IMR-90 (cell line): Measurements from ENCODE around the gene TICAM2. TPM values are rescaled to one million over a fixed set of nuclear protein-coding genes. Genes with fewer than 3 reads are reported as not detected.

Experiments
- ATAC-seq: fragments of 200-7000 bp; cut with Tn5 transposase; 2 replicates; pipeline ENCODE4 v1.9.1; 2020; ENCODE audit warnings: low read depth, mild to moderate bottlenecking, moderate library complexity
- BruUV-seq: library from RNA; stranded (reverse); fragments of 400-500 nt; replicated peaks from 2 replicates; lab custom pipeline; 2021; lab: Mats Ljungman, UMichigan
- CTCF ChIA-PET: fragments of 300-600 bp; formaldehyde crosslinking; extraction: SDS; loops from one replicate; lab custom pipeline; 2021; ENCODE audit warnings: antibody characterized with exemption; lab: Yijun Ruan, JAX
- POLR2A ChIA-PET: fragments of 300-600 bp; sonication (Branson Sonifier 250); formaldehyde crosslinking; loops from one replicate; lab custom pipeline; 2022; ENCODE audit warnings: antibody characterized with exemption; ENCODE audit not compliant: unreplicated experiment; lab: Charles Lee
- DNase-seq: peaks from one replicate; pipeline ENCODE4 v3.0.0; 2013
- H2AFZ ChIP-seq: replicated peaks from 2 replicates; pipeline ENCODE3; 2013; ENCODE audit warnings: low read length, mild to moderate bottlenecking; ENCODE audit not compliant: poor library complexity
- H2AK5ac ChIP-seq: 2 replicates; pipeline ENCODE4 v1.6.1; 2013; ENCODE audit warnings: low read depth, low read length, inconsistent platforms
- H2AK9ac ChIP-seq: replicated peaks from 2 replicates; pipeline ENCODE3; 2013; ENCODE audit warnings: mild to moderate bottlenecking, low read depth, low read length, moderate library complexity; ENCODE audit not compliant: poor library complexity
- H2BK120ac ChIP-seq: 2 replicates; pipeline ENCODE4 v1.6.1; 2013; ENCODE audit warnings: low read depth, low read length, inconsistent platforms
- H2BK15ac ChIP-seq: 3 replicates; pipeline ENCODE4 v1.6.1; 2013; ENCODE audit warnings: low read depth, low read length, inconsistent platforms
- H2BK20ac ChIP-seq: 2 replicates; pipeline ENCODE4 v1.6.1; 2013; ENCODE audit warnings: low read depth, mild to moderate bottlenecking, inconsistent platforms, low read length, moderate library complexity
- H2BK5ac ChIP-seq: 2 replicates; pipeline ENCODE4 v1.6.1; 2013; ENCODE audit warnings: mild to moderate bottlenecking, low read depth, low read length, inconsistent platforms; ENCODE audit not compliant: poor library complexity, severe bottlenecking
- H3K14ac ChIP-seq: replicated peaks from 2 replicates; pipeline ENCODE4 v1.6.1; 2013; ENCODE audit warnings: low read depth, low read length, inconsistent platforms
- H3K18ac ChIP-seq: 2 replicates; pipeline ENCODE4 v1.6.1; 2013; ENCODE audit warnings: low read depth, low read length, control low read depth
- H3K23ac ChIP-seq: 2 replicates; pipeline ENCODE4 v1.6.1; 2013; ENCODE audit warnings: low read depth, low read length, inconsistent platforms
- H3K27ac ChIP-seq: 2 replicates; pipeline ENCODE4 v1.5.1; 2013; ENCODE audit warnings: mild to moderate bottlenecking, control low read depth, low read length; ENCODE audit not compliant: insufficient read depth
- H3K27me3 ChIP-seq: 2 replicates; pipeline ENCODE4 v1.6.1; 2013; ENCODE audit warnings: low read length; ENCODE audit not compliant: control insufficient read depth, insufficient read depth
- H3K36me3 ChIP-seq: 2 replicates; pipeline ENCODE4 v1.6.1; 2013; ENCODE audit warnings: low read length, mixed read lengths; ENCODE audit not compliant: control insufficient read depth, insufficient read depth
- H3K4ac ChIP-seq: 2 replicates; pipeline ENCODE4 v1.6.1; 2013; ENCODE audit warnings: low read depth, low read length, inconsistent platforms
- H3K4me1 ChIP-seq: 2 replicates; pipeline ENCODE4 v1.6.1; 2013; ENCODE audit warnings: low read length, mixed read lengths; ENCODE audit not compliant: control insufficient read depth, insufficient read depth
- H3K4me2 ChIP-seq: 2 replicates; pipeline ENCODE4 v1.6.1; 2013; ENCODE audit warnings: low read depth, mild to moderate bottlenecking, control low read depth, low read length, moderate library complexity
- H3K4me3 ChIP-seq: 2 replicates; pipeline ENCODE4 v1.5.1; 2013; ENCODE audit warnings: low read depth, mild to moderate bottlenecking, control low read depth, low read length, moderate library complexity; ENCODE audit not compliant: insufficient read depth
- H3K56ac ChIP-seq: 2 replicates; pipeline ENCODE4 v1.6.1; 2013; ENCODE audit warnings: low read length, inconsistent platforms; ENCODE audit not compliant: insufficient read depth; ENCODE audit errors: extremely low read depth
- H3K79me1 ChIP-seq, 2 experiments: 2 replicates each; pipeline ENCODE4 v1.6.1; 2013; ENCODE audit warnings: low read length in 2 of 2, inconsistent platforms in 1 of 2, low read depth in 1 of 2
- H3K9ac ChIP-seq: 2 replicates; pipeline ENCODE4 v1.6.1; 2013; ENCODE audit warnings: low read depth, low read length, control low read depth
- H3K9me1 ChIP-seq: 2 replicates; pipeline ENCODE4 v1.6.1; 2013; ENCODE audit warnings: low read length, inconsistent platforms; ENCODE audit not compliant: insufficient read depth
- H3K9me3 ChIP-seq: 2 replicates; pipeline ENCODE4 v1.6.1; 2013; ENCODE audit warnings: low read length; ENCODE audit not compliant: control insufficient read depth, insufficient read depth
- H4K20me1 ChIP-seq: 2 replicates; pipeline ENCODE4 v1.6.1; 2013; ENCODE audit warnings: low read length, inconsistent platforms; ENCODE audit not compliant: insufficient read depth
- H4K5ac ChIP-seq: 2 replicates; pipeline ENCODE4 v1.6.1; 2013; ENCODE audit warnings: mild to moderate bottlenecking, low read depth, low read length, control low read depth
- H4K8ac ChIP-seq, 2 experiments: 2 replicates each; pipeline ENCODE4 v1.6.1; 2013; ENCODE audit warnings: low read depth in 2 of 2, low read length in 2 of 2, control low read depth in 1 of 2, inconsistent platforms in 1 of 2
- H4K91ac ChIP-seq: 2 replicates; pipeline ENCODE4 v1.6.1; 2013; ENCODE audit warnings: low read depth, low read length, inconsistent platforms; ENCODE audit not compliant: insufficient read depth
- ELK1 ChIP-seq: fragments of 150-350 bp; IDR thresholded peaks from 2 replicates; pipeline ENCODE4 v1.6.1; 2016; ENCODE audit warnings: low read depth, mild to moderate bottlenecking, low read length, moderate library complexity, borderline replicate concordance
- MXI1 ChIP-seq: IDR thresholded peaks from 2 replicates; pipeline ENCODE4 v1.6.1; 2012; ENCODE audit warnings: low read depth, mild to moderate bottlenecking, low read length, moderate library complexity, borderline replicate concordance
- WGBS, 2 experiments: methylation state at CpG; one replicate each; pipeline versions ENCODE4 v1.1.5 to v1.1.7; 2013; ENCODE audit warnings: missing lambda C conversion rate in 2 of 2; ENCODE audit not compliant: insufficient read length in 1 of 2; ENCODE audit errors: extremely low coverage in 2 of 2; 5-methylcytosine and 5-hydroxymethylcytosine counted together
- dilution Hi-C: fragments of 300-500 bp; cut with HindIII; formaldehyde crosslinking; loops from one replicate; pipeline ENCODE4 v1.14.3; 2018; ENCODE audit warnings: low sequenced_read_pairs; ENCODE audit not compliant: unreplicated experiment
- in situ Hi-C: fragments of 300-500 bp; cut with MboI; formaldehyde crosslinking; loops from 3 replicates; pipeline ENCODE4 v1.14.3; 2019; ENCODE audit warnings: low sequenced_read_pairs, inconsistent platforms, mixed read lengths
- intact Hi-C: fragments of 100-400 bp; cut with micrococcal nuclease; formaldehyde crosslinking; loops from 2 replicates; pipeline ENCODE4 v1.10.0; 2022
- polyA plus RNA-seq, 3 experiments: library from polyadenylated mRNA; depleted of rRNA; stranded (reverse); fragments of >200 nt; gene quantifications; 2 replicates each; pipeline ENCODE4 v1.2.3, GENCODE V29; 2012; ENCODE audit warnings: low replicate concordance in 1 of 3
- total RNA-seq: library from RNA; depleted of rRNA; stranded (reverse); fragments of >200 nt; gene quantifications from 2 replicates; pipeline ENCODE4 v1.2.3, GENCODE V29; 2012

Gene TICAM2
- total and polyA plus RNA-seq, 2 of the 4 experiments (the other 2 are of a cell fraction): 2.9 to 4.3 TPM

GRCh38 chr5:115585265-115585664 lies 17.0 kb downstream of the TICAM2 start:
- Histone ChIP-seq H3K4me1 (peaks cover 6% of the 10 kb centered on the region), H3K56ac (no peak overlapping the region), H3K4me3 (no peak overlapping the region), H3K9me1 (no peaks in the 10 kb centered on the region), H4K91ac (no peak overlapping the region), H2BK120ac (no peak overlapping the region), H3K9ac (no peak overlapping the region), H3K36me3 (0 out of 2 replicates have a peak, but pooled peaks cover 2% of the 10 kb centered on the region), H2BK15ac (no peak overlapping the region), H3K18ac (no peak overlapping the region), H3K14ac (no peak overlapping the region), H3K79me1 (peaks cover 13 to 59% of the 10 kb centered on the region in 2 experiments), H3K4ac (no peak overlapping the region), H4K5ac (no peak overlapping the region), H2BK20ac (no peak overlapping the region), H3K27ac (no peak overlapping the region), H3K9me3 (no peaks in the 10 kb centered on the region), H2AK5ac (no peak overlapping the region), H3K4me2 (no peak overlapping the region), H2AK9ac (no peak overlapping the region), H4K8ac (no peak overlapping the region), H2AFZ (no peak overlapping the region), H2BK5ac (no peak overlapping the region), H4K20me1 (peaks cover 19% of the 10 kb centered on the region), H3K23ac (no peak overlapping the region), H3K27me3 (no peaks in the 10 kb centered on the region)
- ChIA-PET CTCF (interaction anchor here (0.8 kb wide), 1 partner anchor 276 kb away, joined by 4 read pairs; no protein-coding TSS in a partner anchor), POLR2A (no interaction called here)
- in situ Hi-C loops (loop anchor here (5.0 kb wide), 1 partner anchor 273 kb away; no protein-coding TSS in a partner anchor), dilution Hi-C loops (no loop called here), intact Hi-C loops (loop anchor here (5.0 kb wide), 1 partner anchor 488 kb away; no protein-coding TSS in a partner anchor)
- WGBS, 2 experiments: 80% methylated on average over 1 of the region's 1 CpG; no CpG with 5 or more reads in 1 of the 2 experiments
- DNase-seq (peak; percentile 55), ATAC-seq (peak; percentile 76)
- no TSS peak for BruUV-seq
- TF ChIP-seq ELK1 (no peak), MXI1 (peak; percentile 76; the same call in 1 of the 2 replicates)
